CD4-positive, alpha-beta T cell (primary cell): Measurements from ENCODE around the gene LAMA4. TPM values are rescaled to one million over a fixed set of nuclear protein-coding genes. Genes with fewer than 3 reads are reported as not detected.

Source experiments
- ATAC-seq: fragments of 200-7000 bp; cut with Tn5 transposase; one replicate; pipeline ENCODE4 v1.10.0; 2022; ENCODE audit warnings: mild to moderate bottlenecking; ENCODE audit not compliant: poor library complexity
- CTCF ChIA-PET: fragments of 350-600 bp; sonication (Branson Sonifier 250); formaldehyde crosslinking; loops from one replicate; lab custom pipeline; 2021; ENCODE audit warnings: antibody characterized with exemption, inconsistent platforms; lab: Charles Lee
- POLR2A ChIA-PET: fragments of 350-600 bp; sonication (Branson Sonifier 250); formaldehyde crosslinking; loops from one replicate; lab custom pipeline; 2021; ENCODE audit warnings: antibody characterized with exemption, inconsistent platforms; lab: Charles Lee
- DNase-seq, 14 experiments: peaks; one replicate each; pipeline ENCODE4 v3.0.0-alpha.2; 2013 to 2020; ENCODE audit warnings: mixed read lengths in 2 of 14
- H3K27ac ChIP-seq, 2 donors: one replicate each; pipeline versions ENCODE4 v1.5.1 to v1.7.0; 2013; ENCODE audit warnings: low read length in 2 of 2, low read depth in 1 of 2, mild to moderate bottlenecking in 1 of 2
- H3K27me3 ChIP-seq, 2 experiments: 1 replicate in 1 of 2; 2 replicates in 1 of 2; pipeline versions ENCODE4 v1.6.1 to v1.7.0; 2013; ENCODE audit warnings: low read length in 2 of 2, control low read depth in 1 of 2, mild to moderate bottlenecking in 1 of 2, moderate library complexity in 1 of 2; ENCODE audit not compliant: insufficient read depth in 2 of 2, control insufficient read depth in 1 of 2
- H3K36me3 ChIP-seq: one replicate; pipeline ENCODE4 v1.6.1; 2013; ENCODE audit warnings: low read length, control low read depth; ENCODE audit not compliant: insufficient read depth
- H3K4me1 ChIP-seq: one replicate; pipeline ENCODE4 v1.6.1; 2013; ENCODE audit warnings: low read length, control low read depth; ENCODE audit not compliant: insufficient read depth
- H3K4me3 ChIP-seq: one replicate; pipeline ENCODE4 v1.5.1; 2013; ENCODE audit warnings: mild to moderate bottlenecking, low read length, moderate library complexity
- H3K9me3 ChIP-seq, 2 experiments: 1 replicate in 1 of 2; 2 replicates in 1 of 2; pipeline versions ENCODE4 v1.6.1 to v1.7.0; 2013; ENCODE audit warnings: low read length in 2 of 2, mild to moderate bottlenecking in 2 of 2, control low read depth in 1 of 2, moderate library complexity in 1 of 2; ENCODE audit not compliant: control insufficient read depth in 1 of 2, insufficient read depth in 1 of 2
- H3K27ac Mint-ChIP-seq: one replicate; pipeline ENCODE4 v1.8.0; 2020; ENCODE audit warnings: mixed read lengths
- H3K27me3 Mint-ChIP-seq: one replicate; pipeline ENCODE4 v1.8.0; 2021; ENCODE audit warnings: mixed read lengths
- H3K36me3 Mint-ChIP-seq: one replicate; pipeline ENCODE4 v1.8.0; 2021; ENCODE audit warnings: low read depth, mixed read lengths
- H3K4me1 Mint-ChIP-seq: one replicate; pipeline ENCODE4 v1.8.0; 2021; ENCODE audit warnings: low read depth, mixed read lengths
- H3K4me3 Mint-ChIP-seq: one replicate; pipeline ENCODE4 v1.8.0; 2020; ENCODE audit warnings: mild to moderate bottlenecking, mixed read lengths
- H3K9me3 Mint-ChIP-seq: one replicate; pipeline ENCODE4 v1.8.0; 2020; ENCODE audit warnings: mixed read lengths
- CTCF ChIP-seq: fragments of 200-600 bp; IDR thresholded peaks from one replicate; pipeline ENCODE4 v1.8.0; 2022; ENCODE audit warnings: antibody characterized with exemption, mild to moderate bottlenecking
- intact Hi-C, 2 experiments: fragments of 100-400 bp; cut with DNase I in 1 of 2; cut with micrococcal nuclease in 1 of 2; formaldehyde crosslinking; loops; one replicate each; pipeline versions ENCODE4 v1.15.1 to v1.9.0; 2023 to 2025; cut with DNase I, micrococcal nuclease
- total RNA-seq, 174 experiments: library from RNA in 2 of 174; stranded (reverse) in 2 of 174; gene quantifications; one replicate each; pipeline ENCODE4 v1.2.3 and lab custom pipeline; 2021 to 2026

Gene LAMA4
- total RNA-seq, 2 experiments from 2014 or later = not detected

- intact Hi-C loops = no loop called here
- ATAC-seq (no peak), DNase-seq (no peak)
- H3K27me3 ChIP-seq = no peaks in the 10 kb centered on the region
- no peak overlapping the region for H3K27ac ChIP-seq
- Mint-ChIP-seq H3K27ac (no peak overlapping the region), H3K9me3 (no peaks in the 10 kb centered on the region), H3K4me3 (no peak overlapping the region), H3K27me3 (peaks cover 5% of the 10 kb centered on the region), H3K4me1 (no peaks in the 10 kb centered on the region), H3K36me3 (no peaks in the 10 kb centered on the region)
- no peak for TF ChIP-seq CTCF
- ChIA-PET POLR2A (no interaction called here), CTCF (no interaction called here)
- H3K4me1 ChIP-seq = no peaks in the 10 kb centered on the region
- no peaks in the 10 kb centered on the region for H3K36me3 ChIP-seq
- H3K4me3 ChIP-seq = no peak overlapping the region
- H3K9me3 ChIP-seq = no peaks in the 10 kb centered on the region
Observed at GRCh38 chr6:112141707-112142106, 112.7 kb downstream of the LAMA4 start.

- Histone ChIP-seq H3K27ac (no peak overlapping the region), H3K4me1 (no peaks in the 10 kb centered on the region), H3K36me3 (no peaks in the 10 kb centered on the region), H3K27me3 (no peaks in the 10 kb centered on the region), H3K4me3 (no peak overlapping the region), H3K9me3 (no peaks in the 10 kb centered on the region)
- Mint-ChIP-seq H3K27ac (no peak overlapping the region), H3K4me1 (no peaks in the 10 kb centered on the region), H3K9me3 (no peaks in the 10 kb centered on the region), H3K36me3 (no peaks in the 10 kb centered on the region), H3K27me3 (peaks cover 5% of the 10 kb centered on the region), H3K4me3 (no peak overlapping the region)
- no peak for TF ChIP-seq CTCF
- ChIA-PET POLR2A (no interaction called here), CTCF (interaction anchor here (1.1 kb wide), 1 partner anchor 25 kb away, joined by 4 read pairs; no protein-coding TSS in a partner anchor)
- no peak for DNase-seq
- intact Hi-C loops = no loop called here
- ATAC-seq = no peak
Observed at GRCh38 chr6:112139052-112139451, 115.3 kb downstream of the LAMA4 start.

- Mint-ChIP-seq H3K27me3 (peaks cover 24% of the 10 kb centered on the region), H3K36me3 (no peaks in the 10 kb centered on the region), H3K9me3 (no peaks in the 10 kb centered on the region), H3K4me1 (no peaks in the 10 kb centered on the region), H3K27ac (no peak overlapping the region), H3K4me3 (no peak overlapping the region)
- ChIA-PET CTCF (no interaction called here), POLR2A (no interaction called here)
- TF ChIP-seq CTCF = no peak
- Histone ChIP-seq H3K9me3 (no peaks in the 10 kb centered on the region), H3K36me3 (no peaks in the 10 kb centered on the region), H3K27ac (no peak overlapping the region), H3K27me3 (peaks cover 0 to 3% of the 10 kb centered on the region in 2 experiments), H3K4me3 (no peak overlapping the region), H3K4me1 (no peaks in the 10 kb centered on the region)
- ATAC-seq (no peak), DNase-seq (no peak)
- intact Hi-C loops = no loop called here
Observed at GRCh38 chr6:112130878-112131277, 123.5 kb downstream of the LAMA4 start.
